HAP-1 (cell line): ENCODE data around the gene UBASH3B.
A peak's percentile ranks its signal among the peaks of the same experiment; 100 is the strongest.

Experiments
- DNase-seq, 2 experiments: peaks; one replicate each; pipeline ENCODE4 v3.0.0-alpha.2; 2016 to 2020; ENCODE audit warnings: low spot score in 2 of 2
- H3K27me3 ChIP-seq: fragments of 250-450 bp; sonication (Bioruptor Pico); 2 replicates; pipeline ENCODE4 v1.5.1; 2020; ENCODE audit warnings: low read depth, mild to moderate bottlenecking, moderate library complexity
- H3K36me3 ChIP-seq: fragments of 250-450 bp; sonication (Bioruptor Pico); replicated peaks from 2 replicates; pipeline ENCODE4 v1.5.1; 2020; ENCODE audit warnings: mild to moderate bottlenecking
- H3K4me1 ChIP-seq: fragments of 250-450 bp; sonication (Bioruptor Pico); 2 replicates; pipeline ENCODE4 v1.5.1; 2020; ENCODE audit warnings: mild to moderate bottlenecking
- H3K4me3 ChIP-seq: fragments of 250-450 bp; sonication (Bioruptor Pico); 2 replicates; pipeline ENCODE4 v1.5.1; 2020; ENCODE audit warnings: mild to moderate bottlenecking, moderate library complexity
- H3K9me3 ChIP-seq: fragments of 250-450 bp; sonication (Bioruptor Pico); 2 replicates; pipeline ENCODE4 v1.5.1; 2020; ENCODE audit warnings: mild to moderate bottlenecking, moderate library complexity
- in situ Hi-C: fragments of 300-500 bp; cut with MboI; formaldehyde crosslinking; loops from 3 replicates; pipeline ENCODE4 v1.14.3; 2020; ENCODE audit warnings: low sequenced_read_pairs, inconsistent platforms, mixed read lengths

UBASH3B gene

DNA sequence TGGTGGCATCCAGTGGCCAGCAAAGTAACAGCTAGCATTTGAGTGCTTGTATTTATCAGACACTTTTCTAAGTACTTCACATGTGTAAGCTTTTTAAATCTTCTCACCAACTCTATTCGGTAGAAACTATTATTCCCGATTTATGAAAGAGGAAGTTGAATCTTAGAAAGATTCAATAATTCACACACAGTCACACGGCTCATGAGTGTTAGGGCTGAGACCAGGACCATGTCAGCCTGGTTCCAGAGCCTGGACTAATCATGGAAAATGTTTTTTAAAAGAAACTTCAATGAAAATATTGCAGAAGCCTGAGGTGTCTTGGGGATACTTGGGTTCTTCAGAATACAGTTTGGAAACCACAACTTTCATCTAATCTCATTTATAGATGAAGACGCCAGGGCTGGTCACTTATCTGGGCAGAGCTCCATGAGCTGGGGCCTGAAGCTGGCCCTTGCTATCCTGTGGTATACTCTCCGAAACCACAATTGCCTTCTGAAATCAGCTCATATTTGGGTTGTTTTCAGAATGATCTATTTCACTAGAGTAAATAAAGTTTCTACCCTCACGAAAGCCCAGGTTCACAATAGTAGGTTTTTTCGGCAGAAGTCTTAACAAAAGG lies 178.4 kb downstream of the UBASH3B start:
- in situ Hi-C loops, result no loop called here
- no peak for DNase-seq
- Histone ChIP-seq H3K9me3 (no peaks in the 10 kb centered on the region), H3K4me1 (no peaks in the 10 kb centered on the region), H3K4me3 (no peak overlapping the region), H3K36me3 (no peaks in the 10 kb centered on the region), H3K27me3 (no peaks in the 10 kb centered on the region)

DNA sequence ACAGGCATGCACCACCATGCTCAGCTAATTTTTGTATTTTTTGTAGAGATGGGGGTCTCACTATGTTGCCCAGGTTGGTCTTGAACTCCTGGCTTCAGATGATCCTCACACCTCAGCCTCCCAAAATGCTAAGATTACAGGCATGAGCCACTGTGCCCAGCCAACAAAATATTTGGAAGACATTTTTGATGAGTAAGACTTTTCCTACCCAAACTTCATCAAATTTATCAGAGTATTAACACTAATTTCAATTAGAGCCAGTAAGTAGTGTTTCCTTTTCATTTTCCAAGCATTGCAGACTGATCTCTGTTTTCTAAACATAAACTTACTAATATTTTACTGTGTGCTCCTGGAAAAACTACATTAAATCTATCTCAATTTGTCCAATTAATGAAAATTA lies 181.4 kb downstream of the UBASH3B start:
- in situ Hi-C loops, result no loop called here

DNA sequence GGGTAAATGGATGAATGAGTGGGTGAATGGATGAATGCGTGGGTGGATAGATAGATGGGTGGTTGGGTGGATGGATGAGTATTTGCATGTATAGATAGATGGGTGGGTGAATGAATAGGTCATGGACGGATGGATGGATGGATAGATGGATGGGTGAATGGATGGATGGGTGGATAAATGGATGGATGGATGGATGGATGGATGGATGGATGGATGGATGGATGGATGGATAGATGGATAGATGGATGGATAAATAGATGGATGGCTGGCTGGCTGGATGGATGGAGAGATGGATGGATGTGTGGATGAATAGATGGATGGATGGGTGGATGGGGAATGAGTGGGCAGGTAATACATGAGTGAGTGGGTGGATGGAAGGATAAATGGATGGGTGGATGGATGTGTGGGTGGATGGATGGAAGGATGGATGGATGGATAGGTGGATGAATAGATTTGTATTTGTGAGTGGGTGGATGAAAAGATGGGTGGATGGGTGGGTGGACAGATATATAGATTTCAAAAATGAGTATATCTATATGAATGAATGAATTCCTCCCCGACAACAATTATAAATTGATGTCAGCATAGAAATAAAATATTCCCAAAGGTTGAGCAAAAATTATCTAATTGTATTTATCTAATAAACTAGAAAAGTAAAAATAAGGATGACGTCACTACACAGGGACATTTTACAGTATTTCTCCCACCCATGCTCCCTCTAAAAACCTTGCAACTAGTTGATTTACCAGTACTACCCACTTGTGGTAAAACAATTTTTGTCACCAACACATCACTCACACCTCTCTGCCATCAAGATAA lies 182.2 kb downstream of the UBASH3B start:
- Histone ChIP-seq H3K27me3 (no peaks in the 10 kb centered on the region), H3K4me1 (peaks cover 11% of the 10 kb centered on the region), H3K9me3 (no peaks in the 10 kb centered on the region), H3K4me3 (no peak overlapping the region), H3K36me3 (no peaks in the 10 kb centered on the region)
- in situ Hi-C loops, result no loop called here
- no peak for DNase-seq

More for the DNA sequence above, 181.4 kb downstream of the UBASH3B start:
- DNase-seq, result no peak
- Histone ChIP-seq H3K27me3 (no peaks in the 10 kb centered on the region), H3K4me3 (no peak overlapping the region), H3K4me1 (peaks cover 8% of the 10 kb centered on the region), H3K36me3 (no peaks in the 10 kb centered on the region), H3K9me3 (no peaks in the 10 kb centered on the region)

DNA sequence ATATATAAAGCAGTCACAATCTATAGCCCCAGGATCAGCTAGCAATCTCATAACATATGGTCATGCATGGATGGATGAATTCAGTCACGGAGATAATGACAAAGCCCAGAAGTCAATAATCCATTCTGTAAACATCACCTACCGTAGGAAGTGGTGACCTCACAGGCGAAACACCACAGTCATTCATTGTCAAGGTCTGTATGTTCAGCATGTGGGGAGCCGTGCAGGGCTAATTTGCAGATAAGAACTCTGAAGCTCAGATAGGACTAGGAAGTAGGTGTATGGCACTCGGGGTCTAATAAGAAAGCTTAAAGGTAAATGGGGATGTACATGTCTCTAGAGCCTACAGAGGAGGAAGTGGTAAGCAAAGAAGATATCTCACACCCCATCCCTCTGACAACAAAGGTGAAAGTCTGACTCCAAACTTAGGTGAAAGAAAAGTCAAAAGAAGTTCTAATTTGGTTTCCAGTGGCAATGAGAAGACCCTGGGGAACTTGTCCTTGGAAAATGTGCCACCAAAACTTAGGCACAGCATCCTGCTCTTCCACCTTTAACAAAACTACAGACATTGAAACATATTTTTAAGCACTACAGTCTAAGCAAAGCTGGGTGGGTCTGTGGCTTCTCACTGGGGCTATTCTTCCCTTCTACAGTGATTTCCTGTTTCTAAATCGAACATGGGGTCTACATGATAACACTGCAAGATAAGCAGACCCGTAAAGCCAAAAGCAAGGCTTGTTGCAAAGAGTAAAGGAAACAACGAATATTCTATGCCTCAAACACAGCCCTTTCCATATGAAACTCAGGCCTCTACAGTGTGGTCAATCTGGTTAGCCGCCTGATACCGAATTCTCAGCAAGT lies 188.0 kb downstream of the UBASH3B start:
- Histone ChIP-seq H3K9me3 (no peaks in the 10 kb centered on the region), H3K4me1 (peaks cover 16% of the 10 kb centered on the region), H3K27me3 (no peaks in the 10 kb centered on the region), H3K36me3 (no peaks in the 10 kb centered on the region), H3K4me3 (no peak overlapping the region)
- peak; percentile 47 to 60 for DNase-seq
- in situ Hi-C loops, result no loop called here

DNA sequence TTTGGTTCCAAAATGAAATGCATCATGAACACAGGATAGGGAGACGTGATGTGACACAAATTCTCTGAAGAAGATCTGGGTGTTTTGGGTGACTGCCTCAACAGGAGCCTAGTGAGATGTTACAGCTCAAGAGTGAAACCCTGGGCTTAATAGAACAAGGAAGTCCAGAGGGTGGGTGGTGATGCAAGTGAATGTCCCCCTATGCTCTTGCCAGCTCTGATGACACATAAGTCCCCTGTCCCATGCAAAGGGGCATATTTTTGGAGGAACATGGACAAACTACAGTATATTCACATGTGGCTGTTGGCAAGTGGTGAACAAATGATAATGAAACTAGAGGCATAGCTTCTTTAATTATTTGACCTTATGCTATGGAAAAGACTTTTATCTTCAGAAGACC lies 191.9 kb downstream of the UBASH3B start:
- H3K36me3 ChIP-seq, result no peaks in the 10 kb centered on the region
- H3K9me3 ChIP-seq, result no peaks in the 10 kb centered on the region
- in situ Hi-C loops, result no loop called here
- no peak overlapping the region for H3K4me3 ChIP-seq
- no peak for DNase-seq
- H3K27me3 ChIP-seq, result no peaks in the 10 kb centered on the region
- peaks cover 8% of the 10 kb centered on the region; the same call in 1 of the 2 replicates for H3K4me1 ChIP-seq

DNA sequence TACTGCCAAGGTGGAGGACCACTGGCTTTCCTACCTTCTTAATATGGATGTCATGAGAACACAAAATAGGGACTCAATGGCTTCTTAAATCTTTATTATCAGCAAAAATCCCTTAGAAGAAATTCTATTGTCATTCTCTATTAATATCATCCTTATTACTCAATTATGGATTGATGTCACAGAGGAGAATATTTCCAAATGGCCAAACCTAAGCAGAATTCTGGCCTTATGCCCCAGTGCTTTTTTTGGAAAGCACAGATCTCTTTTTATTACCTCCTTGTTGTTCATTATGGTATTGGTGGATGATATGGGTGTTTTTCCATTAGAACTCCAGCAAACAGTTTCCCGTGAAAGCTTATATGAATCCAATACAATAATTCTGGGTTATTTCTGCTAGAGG lies 192.7 kb downstream of the UBASH3B start:
- Histone ChIP-seq H3K36me3 (no peaks in the 10 kb centered on the region), H3K27me3 (no peaks in the 10 kb centered on the region)
- in situ Hi-C loops, result no loop called here

DNA sequence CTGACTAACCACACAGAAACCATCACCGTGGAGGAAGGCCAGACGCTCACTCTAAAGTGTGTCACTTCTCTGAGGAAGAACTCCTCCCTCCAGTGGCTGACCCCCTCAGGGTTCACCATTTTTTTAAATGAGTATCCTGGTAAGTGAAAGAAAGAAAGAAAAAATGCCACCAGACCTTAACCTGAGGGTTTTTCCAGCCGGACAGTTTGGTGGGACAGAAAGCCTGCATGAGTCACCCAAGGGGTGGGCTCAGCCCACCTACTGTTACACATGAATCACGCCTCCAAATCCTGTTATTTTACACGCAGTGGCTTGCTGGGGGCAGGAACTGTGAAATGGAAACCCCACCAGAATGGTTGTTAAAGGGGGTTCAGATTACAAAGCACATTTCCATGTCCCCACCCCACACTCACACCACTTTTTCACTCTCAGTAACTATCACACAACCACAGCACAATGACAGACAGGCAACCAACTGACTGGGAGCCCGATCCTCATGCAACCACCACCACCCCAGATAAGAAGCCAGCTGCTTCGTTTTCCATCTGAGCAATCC lies 194.6 kb downstream of the UBASH3B start:
- Histone ChIP-seq H3K9me3 (no peaks in the 10 kb centered on the region), H3K27me3 (no peaks in the 10 kb centered on the region), H3K4me3 (no peak overlapping the region), H3K4me1 (no peaks in the 10 kb centered on the region), H3K36me3 (no peaks in the 10 kb centered on the region)
- no peak for DNase-seq
- in situ Hi-C loops, result loop anchor here (5.0 to 10.0 kb wide), 2 partner anchors 53 to 265 kb away; no protein-coding TSS in a partner anchor

More for the DNA sequence above, 192.7 kb downstream of the UBASH3B start:
- no peak for DNase-seq
- Histone ChIP-seq H3K4me1 (peaks cover under 1% of the 10 kb centered on the region; the same call in 1 of the 2 replicates), H3K4me3 (no peak overlapping the region), H3K9me3 (no peaks in the 10 kb centered on the region)

DNA sequence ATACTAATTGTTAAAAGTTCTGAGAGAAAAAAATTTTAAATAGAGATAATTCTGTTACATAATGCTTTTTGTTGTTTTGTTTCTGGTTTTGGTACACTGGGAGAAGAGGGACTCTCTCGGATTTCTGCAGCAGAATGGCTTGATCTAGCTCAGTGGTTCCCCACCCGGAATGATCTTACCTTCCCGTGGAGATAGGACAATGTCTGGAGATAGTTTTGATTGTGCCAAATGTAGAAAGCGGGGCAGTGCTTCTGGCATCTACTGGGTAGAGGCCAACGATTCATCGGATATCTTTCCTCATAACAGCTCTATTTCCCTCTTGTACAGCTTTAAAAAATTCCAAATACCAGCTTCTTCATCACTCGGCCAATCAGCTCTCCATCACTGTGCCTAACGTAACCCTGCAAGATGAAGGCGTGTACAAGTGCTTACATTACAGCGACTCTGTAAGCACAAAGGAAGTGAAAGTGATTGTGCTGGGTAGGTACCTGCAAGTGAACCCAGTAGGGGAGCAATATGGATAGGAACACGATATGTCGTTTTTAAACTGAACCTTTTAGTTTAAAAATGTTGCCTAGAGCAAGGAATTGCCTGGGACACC lies 195.9 kb downstream of the UBASH3B start:
- H3K4me1 ChIP-seq, result no peaks in the 10 kb centered on the region
- in situ Hi-C loops, result loop anchor here (5.0 to 10.0 kb wide), 2 partner anchors 54 to 267 kb away; no protein-coding TSS in a partner anchor
- H3K9me3 ChIP-seq, result no peaks in the 10 kb centered on the region
- DNase-seq, result no peak
- no peak overlapping the region for H3K4me3 ChIP-seq
- H3K27me3 ChIP-seq, result no peaks in the 10 kb centered on the region
- H3K36me3 ChIP-seq, result no peaks in the 10 kb centered on the region

DNA sequence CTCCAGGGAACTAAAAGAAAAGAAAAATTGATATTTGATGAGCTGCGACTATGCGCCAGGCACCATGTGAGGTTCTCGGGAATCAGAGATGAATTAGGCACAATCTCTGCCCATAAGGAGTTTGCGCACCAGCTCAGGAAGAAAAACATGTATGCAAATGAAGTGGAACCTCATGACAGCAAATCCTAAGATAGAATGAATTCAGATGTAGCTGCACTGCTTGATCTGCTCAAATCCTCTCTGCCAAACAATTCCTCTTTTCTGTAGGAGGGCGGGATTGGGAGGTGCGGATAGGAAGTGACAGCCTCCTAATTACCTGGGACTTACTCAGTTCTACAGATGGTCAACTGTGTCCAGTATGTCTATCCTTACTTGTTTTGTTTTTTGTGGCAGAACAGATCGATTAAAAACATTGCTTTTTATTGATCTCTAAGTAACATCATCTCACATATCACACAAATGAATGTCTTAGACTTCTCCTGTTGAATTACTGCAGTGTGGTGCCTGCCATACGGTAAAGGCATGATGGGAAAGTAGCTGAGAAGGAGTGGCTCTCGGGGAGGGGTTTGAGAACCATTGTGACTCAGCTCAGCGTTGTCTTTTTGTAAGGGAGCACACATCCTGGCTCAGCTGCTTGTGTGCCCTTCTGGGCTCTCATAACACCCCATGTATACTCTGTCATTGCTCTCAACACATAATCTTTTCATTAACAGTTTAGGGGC lies 196.7 kb downstream of the UBASH3B start:
- H3K27me3 ChIP-seq, result no peaks in the 10 kb centered on the region
- H3K36me3 ChIP-seq, result no peaks in the 10 kb centered on the region
- in situ Hi-C loops, result loop anchor here (5.0 to 10.0 kb wide), 2 partner anchors 55 to 267 kb away; no protein-coding TSS in a partner anchor
- no peak for DNase-seq
- no peaks in the 10 kb centered on the region for H3K4me1 ChIP-seq
- H3K9me3 ChIP-seq, result no peaks in the 10 kb centered on the region
- no peak overlapping the region for H3K4me3 ChIP-seq

DNA sequence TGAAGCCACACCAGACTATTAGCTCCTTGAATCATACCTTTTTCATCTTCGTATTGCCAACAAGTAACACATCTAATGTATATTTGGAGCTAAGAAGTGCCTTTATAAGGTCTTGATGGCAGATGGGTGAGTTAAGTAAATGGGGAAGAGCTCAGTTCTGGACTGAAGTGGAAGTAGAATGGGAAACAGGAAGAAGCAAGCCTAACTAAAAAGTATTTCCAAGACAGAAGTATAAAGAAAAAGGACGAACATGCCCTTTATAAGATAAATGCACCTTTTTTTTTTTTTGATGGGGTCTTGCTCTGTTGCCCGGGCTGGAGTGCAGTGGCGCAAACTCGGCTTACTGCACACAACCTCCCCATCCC lies 197.3 kb downstream of the UBASH3B start:
- Histone ChIP-seq H3K4me3 (no peak overlapping the region), H3K27me3 (no peaks in the 10 kb centered on the region), H3K36me3 (no peaks in the 10 kb centered on the region), H3K9me3 (no peaks in the 10 kb centered on the region), H3K4me1 (no peaks in the 10 kb centered on the region)
- DNase-seq, result no peak
- in situ Hi-C loops, result loop anchor here (5.0 to 10.0 kb wide), 2 partner anchors 55 to 268 kb away; no protein-coding TSS in a partner anchor

DNA sequence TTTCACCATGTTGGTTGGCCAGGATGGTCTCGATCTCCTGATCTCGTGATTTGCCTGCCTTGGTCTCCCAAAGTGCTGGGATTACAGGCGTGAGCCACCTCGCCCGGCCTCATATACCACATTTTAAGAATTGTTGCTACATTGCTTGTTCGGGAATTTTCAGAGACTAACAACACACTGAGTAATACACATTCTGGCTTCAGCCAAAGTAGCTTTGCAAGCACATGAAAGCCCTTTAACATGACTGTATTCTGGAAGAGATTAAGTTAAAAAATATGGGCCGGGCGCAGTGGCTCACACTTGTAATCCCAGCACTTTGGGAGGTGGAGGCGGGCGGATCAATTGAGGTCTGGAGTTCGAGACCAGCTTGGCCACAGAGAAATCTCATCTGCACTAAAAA lies 197.7 kb downstream of the UBASH3B start:
- DNase-seq, result no peak
- in situ Hi-C loops, result loop anchor here (5.0 to 10.0 kb wide), 2 partner anchors 56 to 268 kb away; no protein-coding TSS in a partner anchor

DNA sequence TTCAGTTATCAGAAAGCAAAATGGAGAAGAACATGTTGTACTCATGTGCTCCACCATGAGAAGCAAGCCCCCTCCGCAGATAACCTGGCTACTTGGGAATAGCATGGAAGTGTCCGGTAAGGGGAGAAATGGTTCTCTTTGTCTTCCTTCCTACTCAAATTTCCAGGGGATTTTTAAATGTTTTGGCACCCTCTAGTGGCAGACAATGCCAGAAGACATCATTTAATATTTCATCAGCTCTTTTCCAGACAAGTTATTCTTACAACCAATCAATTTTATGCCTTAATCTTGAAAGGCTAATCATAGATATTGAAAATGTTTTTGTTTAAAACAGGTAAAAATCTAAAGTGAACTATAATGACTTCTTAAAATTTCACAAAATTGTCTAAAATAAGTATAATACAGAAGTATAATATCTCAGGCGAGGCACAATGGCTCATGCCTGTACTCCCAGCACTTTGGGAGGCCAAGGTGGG lies 198.5 kb downstream of the UBASH3B start:
- no peaks in the 10 kb centered on the region for H3K9me3 ChIP-seq
- in situ Hi-C loops, result loop anchor here (5.0 to 10.0 kb wide), 2 partner anchors 57 to 269 kb away; no protein-coding TSS in a partner anchor
- DNase-seq, result peak; percentile 71 to 85
- no peaks in the 10 kb centered on the region for H3K36me3 ChIP-seq
- no peaks in the 10 kb centered on the region for H3K4me1 ChIP-seq
- H3K27me3 ChIP-seq, result no peaks in the 10 kb centered on the region
- H3K4me3 ChIP-seq, result no peak overlapping the region

More for the DNA sequence above, 197.7 kb downstream of the UBASH3B start:
- Histone ChIP-seq H3K4me1 (no peaks in the 10 kb centered on the region), H3K4me3 (no peak overlapping the region), H3K27me3 (no peaks in the 10 kb centered on the region), H3K36me3 (no peaks in the 10 kb centered on the region), H3K9me3 (no peaks in the 10 kb centered on the region)
